Measurements from ENCODE around the gene GLIS1. TPM values are rescaled to one million over a fixed set of nuclear protein-coding genes. Genes with fewer than 3 reads are reported as not detected.
A peak's percentile ranks its signal among the peaks of the same experiment; 100 is the strongest.
"Not testable (repeated sequence)": the region's sequence is repeated elsewhere in the genome, so short reads cannot be mapped to it uniquely, and the experiment has no call there.

Gene GLIS1
- polyA plus RNA-seq (ENCODE audit: insufficient read length in 4 of 4), result 1 to 10 TPM; 2.1 to 3.6 (median 2.6) TPM

GRCh38 chr1:53739109-53739681 is at the start of gene GLIS1:
GLIS1 (minus strand) TSS chr1:53739164; CDS start chr1:53738064, 1,100 bp downstream.
- DNase-seq (ENCODE audit: low read depth in 4 of 4, low spot score in 3 of 4), result peak; percentile 71 to 76 (median 75)

GRCh38 chr1:53787655-53788054 is 48.7 kb upstream of the GLIS1 start:
- no peak for DNase-seq (ENCODE audit: low read depth in 4 of 4, low spot score in 3 of 4)

GRCh38 chr1:53783056-53783455 is 44.1 kb upstream of the GLIS1 start:
- DNase-seq (ENCODE audit: low read depth in 4 of 4, low spot score in 3 of 4), result no peak

GRCh38 chr1:53781654-53782053 is 42.7 kb upstream of the GLIS1 start:
- DNase-seq (ENCODE audit: low read depth in 4 of 4, low spot score in 3 of 4), result no peak

- DNase-seq (ENCODE audit: low read depth in 4 of 4, low spot score in 3 of 4), result no peak
These were observed 38.3 kb upstream of the GLIS1 start for GRCh38 chr1:53777272-53777671.

- no peak for DNase-seq (ENCODE audit: low read depth in 4 of 4, low spot score in 3 of 4)
These were observed 32.7 kb upstream of the GLIS1 start for GRCh38 chr1:53771648-53772047.

- no peak for DNase-seq (ENCODE audit: low read depth in 4 of 4, low spot score in 3 of 4)
These were observed 30.8 kb upstream of the GLIS1 start for GRCh38 chr1:53769780-53770179.

GRCh38 chr1:53769184-53769583 is 30.2 kb upstream of the GLIS1 start:
- DNase-seq (ENCODE audit: low read depth in 4 of 4, low spot score in 3 of 4), result no peak

GRCh38 chr1:53766831-53767405 is 28.0 kb upstream of the GLIS1 start:
- no peak for DNase-seq (ENCODE audit: low read depth in 4 of 4, low spot score in 3 of 4)

- no peak for DNase-seq (ENCODE audit: low read depth in 4 of 4, low spot score in 3 of 4)
These were observed 27.3 kb upstream of the GLIS1 start for GRCh38 chr1:53766194-53766742.

GRCh38 chr1:53765657-53766056 is 26.7 kb upstream of the GLIS1 start:
- DNase-seq (ENCODE audit: low read depth in 4 of 4, low spot score in 3 of 4), result no peak

- DNase-seq (ENCODE audit: low read depth in 4 of 4, low spot score in 3 of 4), result no peak
These were observed 24.9 kb upstream of the GLIS1 start for GRCh38 chr1:53763911-53764310.

- no peak for DNase-seq (ENCODE audit: low read depth in 4 of 4, low spot score in 3 of 4)
These were observed 24.5 kb upstream of the GLIS1 start for GRCh38 chr1:53763461-53763860.

GRCh38 chr1:53760497-53760896 is 21.5 kb upstream of the GLIS1 start:
- not testable (repeated sequence) for DNase-seq (ENCODE audit: low read depth in 4 of 4, low spot score in 3 of 4)

GRCh38 chr1:53755874-53756273 is 16.9 kb upstream of the GLIS1 start:
- DNase-seq (ENCODE audit: low read depth in 4 of 4, low spot score in 3 of 4), result no peak

GRCh38 chr1:53754484-53755312 is 15.7 kb upstream of the GLIS1 start:
- no peak for DNase-seq (ENCODE audit: low read depth in 4 of 4, low spot score in 3 of 4)

GRCh38 chr1:53752281-53752680 is 13.3 kb upstream of the GLIS1 start:
- DNase-seq (ENCODE audit: low read depth in 4 of 4, low spot score in 3 of 4), result no peak

- no peak for DNase-seq (ENCODE audit: low read depth in 4 of 4, low spot score in 3 of 4)
These were observed 8.9 kb upstream of the GLIS1 start for GRCh38 chr1:53747841-53748240.

- DNase-seq (ENCODE audit: low read depth in 4 of 4, low spot score in 3 of 4), result no peak
These were observed 1.7 kb upstream of the GLIS1 start for GRCh38 chr1:53740621-53741105.

GRCh38 chr1:53738205-53739108 is 507 bp downstream of the GLIS1 start:
- DNase-seq (ENCODE audit: low read depth in 4 of 4, low spot score in 3 of 4), result no peak

All from right renal pelvis (tissue), 4 donors.